ENCODE data around the gene USH2A.
A peak's percentile ranks its signal among the peaks of the same experiment; 100 is the strongest.

Gene USH2A

DNA sequence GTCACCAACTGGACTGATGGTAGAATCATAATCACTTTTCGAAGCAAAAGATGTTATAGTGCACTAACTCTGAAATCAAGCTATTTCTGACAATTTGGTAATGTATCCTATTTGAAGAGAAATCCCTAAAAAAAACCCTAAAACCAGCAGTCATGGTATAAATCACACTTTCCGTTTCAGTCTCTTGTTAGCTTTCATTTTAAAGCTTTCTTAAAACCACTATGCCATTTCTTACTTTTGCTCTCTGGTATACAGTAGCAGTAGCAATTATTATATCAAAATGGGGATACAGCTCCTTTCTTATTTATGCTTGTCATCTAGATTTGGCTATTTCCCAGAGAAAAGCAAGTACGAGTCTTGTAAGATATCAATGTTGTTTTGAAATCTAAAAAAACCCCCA, 532.8 kb downstream of the USH2A start:
- Histone ChIP-seq H3K4me3 (ENCODE audit: low read depth, low read length) (no peak overlapping the region), H3K36me3 (ENCODE audit: control insufficient read depth in 2 of 2, insufficient read depth in 1 of 2, low read length in 2 of 2) (no peaks in the 10 kb centered on the region), H3K27ac (ENCODE audit: extremely low read depth, low read depth, low read length) (no peak overlapping the region), H3K9me3 (ENCODE audit: control insufficient read depth, insufficient read depth, low read depth, low read length) (no peaks in the 10 kb centered on the region), H3K4me1 (ENCODE audit: control insufficient read depth, insufficient read depth, low read length) (no peaks in the 10 kb centered on the region)
- TF ChIP-seq ZNF530 (tag by site-specific recombination; IDR thresholded peaks at IDR 0.05; ENCODE audit: low read depth) (no peak), TCF7L2 (IDR thresholded peaks at IDR 0.05; ENCODE audit: borderline replicate concordance, low read depth, low read length) (no peak), ZNF214 (tag by site-specific recombination; IDR thresholded peaks at IDR 0.05; ENCODE audit: borderline replicate concordance) (no peak), ELK4 (IDR thresholded peaks at IDR 0.05; ENCODE audit: borderline replicate concordance, low read depth, low read length) (no peak), ZNF292 (tag by site-specific recombination; IDR thresholded peaks at IDR 0.05; ENCODE audit: borderline replicate concordance, low read depth) (no peak), REPIN1 (tag by site-specific recombination; IDR thresholded peaks at IDR 0.05; ENCODE audit: low read depth) (no peak), ZNF140 (tag by site-specific recombination; IDR thresholded peaks at IDR 0.05) (no peak), ZBTB1 (tag by site-specific recombination; IDR thresholded peaks at IDR 0.05) (no peak), ZNF677 (tag by site-specific recombination; IDR thresholded peaks at IDR 0.05) (no peak)
- POLR2A ChIA-PET: no interaction called here
- CTCF ChIA-PET: no interaction called here

- Histone ChIP-seq H3K4me3 (ENCODE audit: low read depth, low read length) (no peak overlapping the region), H3K36me3 (ENCODE audit: control insufficient read depth in 2 of 2, insufficient read depth in 1 of 2, low read length in 2 of 2) (no peaks in the 10 kb centered on the region), H3K9me3 (ENCODE audit: control insufficient read depth, insufficient read depth, low read depth, low read length) (no peaks in the 10 kb centered on the region), H3K27ac (ENCODE audit: extremely low read depth, low read depth, low read length) (no peak overlapping the region), H3K4me1 (ENCODE audit: control insufficient read depth, insufficient read depth, low read length) (no peaks in the 10 kb centered on the region)
- TF ChIP-seq ZIC2 (tag by site-specific recombination; IDR thresholded peaks at IDR 0.05) (no peak), ZNF473 (tag by site-specific recombination; IDR thresholded peaks at IDR 0.05) (no peak)
- ChIA-PET CTCF (no interaction called here), POLR2A (no interaction called here)
Observed at GRCh38 chr1:215889871-215890270, 533.4 kb downstream of the USH2A start.

- no peaks in the 10 kb centered on the region for H3K4me1 ChIP-seq (ENCODE audit: control insufficient read depth, insufficient read depth, low read length)
- no peak overlapping the region for H3K4me3 ChIP-seq (ENCODE audit: low read depth, low read length)
- CTCF ChIA-PET: no interaction called here
- H3K36me3 ChIP-seq (ENCODE audit: control insufficient read depth in 2 of 2, insufficient read depth in 1 of 2, low read length in 2 of 2): no peaks in the 10 kb centered on the region
- H3K9me3 ChIP-seq (ENCODE audit: control insufficient read depth, insufficient read depth, low read depth, low read length): no peaks in the 10 kb centered on the region
- TF ChIP-seq REPIN1 (tag by site-specific recombination; IDR thresholded peaks at IDR 0.05; ENCODE audit: low read depth) (no peak), ZNF654 (tag by site-specific recombination; IDR thresholded peaks at IDR 0.05; ENCODE audit: low read depth) (0 out of 2 replicates have a peak, but pooled peaks have one; percentile 11), SCRT2 (tag by site-specific recombination; IDR thresholded peaks at IDR 0.05) (no peak), ZNF433 (tag by site-specific recombination; IDR thresholded peaks at IDR 0.05; ENCODE audit: low read depth) (no peak), ZNF785 (tag by site-specific recombination; IDR thresholded peaks at IDR 0.05) (no peak)
- POLR2A ChIA-PET: no interaction called here
- no peak overlapping the region for H3K27ac ChIP-seq (ENCODE audit: extremely low read depth, low read depth, low read length)
Observed at GRCh38 chr1:215888159-215888558, 535.1 kb downstream of the USH2A start.

DNA sequence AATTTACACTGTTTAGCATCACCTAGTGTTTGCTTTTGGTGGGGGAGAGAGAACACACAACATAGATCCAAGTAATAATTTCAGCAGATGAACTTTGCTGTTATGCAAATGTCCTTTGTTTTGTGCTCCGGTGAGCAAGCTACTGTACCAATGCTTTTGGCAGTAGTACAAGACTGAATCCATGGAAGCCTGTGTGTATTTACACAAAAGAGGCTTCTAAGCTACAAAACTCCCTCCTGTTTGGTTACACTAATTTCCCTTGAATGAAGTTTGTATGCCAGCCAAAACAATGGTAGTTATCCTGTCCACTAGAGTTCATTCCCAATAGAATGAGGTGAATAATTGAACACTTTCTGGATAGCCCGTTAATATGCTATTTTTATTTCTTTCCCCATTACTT, 535.6 kb downstream of the USH2A start:
- H3K27ac ChIP-seq (ENCODE audit: extremely low read depth, low read depth, low read length): no peak overlapping the region
- CTCF ChIA-PET: no interaction called here
- TF ChIP-seq ZBTB44 (tag by site-specific recombination; IDR thresholded peaks at IDR 0.05): no peak
- no peak for TF ChIP-seq SALL2 (tag by site-specific recombination; IDR thresholded peaks at IDR 0.05; ENCODE audit: borderline replicate concordance)

More for the DNA sequence above, 535.6 kb downstream of the USH2A start:
- Histone ChIP-seq H3K36me3 (ENCODE audit: control insufficient read depth in 2 of 2, insufficient read depth in 1 of 2, low read length in 2 of 2) (no peaks in the 10 kb centered on the region), H3K4me1 (ENCODE audit: control insufficient read depth, insufficient read depth, low read length) (no peaks in the 10 kb centered on the region), H3K9me3 (ENCODE audit: control insufficient read depth, insufficient read depth, low read depth, low read length) (no peaks in the 10 kb centered on the region), H3K4me3 (ENCODE audit: low read depth, low read length) (no peak overlapping the region)
- POLR2A ChIA-PET: no interaction called here

Data from HEK293 (cell line).